SK-N-SH treated with all-trans-retinoic acid at 6 μM for 48 hours (cell line): ENCODE data around the gene TESMIN.

Experiments used
- ATAC-seq: fragments of 200-7000 bp; cut with Tn5 transposase; 3 replicates; pipeline ENCODE4 v1.9.1; 2020; ENCODE audit warnings: mild to moderate bottlenecking, moderate library complexity
- ARNTL ChIP-seq: fragments of 450-650 bp; formaldehyde crosslinking; IDR thresholded peaks from 2 replicates; pipeline ENCODE4 v1.5.0; 2020; ENCODE audit warnings: low read depth, mild to moderate bottlenecking, moderate library complexity, borderline replicate concordance
- BACH2 ChIP-seq: fragments of 250-450 bp; sonication (Bioruptor Pico); IDR thresholded peaks from 2 replicates; pipeline ENCODE4 v1.9.0; 2021; ENCODE audit warnings: mild to moderate bottlenecking, borderline replicate concordance
- CSDC2 ChIP-seq: fragments of 250-450 bp; sonication (Bioruptor Pico); IDR thresholded peaks from 2 replicates; pipeline ENCODE4 v1.5.0; 2020; ENCODE audit warnings: mild to moderate bottlenecking, moderate library complexity
- ESRRG ChIP-seq: fragments of 250-450 bp; sonication (Bioruptor Pico); IDR thresholded peaks from 2 replicates; pipeline ENCODE4 v1.6.1; 2021; ENCODE audit warnings: mild to moderate bottlenecking
- GLIS3 ChIP-seq: fragments of 250-450 bp; sonication (Bioruptor Pico); IDR thresholded peaks from 2 replicates; pipeline ENCODE4 v1.5.0; 2020; ENCODE audit warnings: mild to moderate bottlenecking, moderate library complexity
- ISL1 ChIP-seq: fragments of 250-450 bp; sonication (Bioruptor Pico); IDR thresholded peaks from 2 replicates; pipeline ENCODE4 v2.1.2; 2022; ENCODE audit warnings: mild to moderate bottlenecking, moderate library complexity
- OSR1 ChIP-seq: fragments of 250-450 bp; sonication (Bioruptor Pico); IDR thresholded peaks from 2 replicates; pipeline ENCODE4 v1.8.0; 2022; ENCODE audit warnings: moderate library complexity, mild to moderate bottlenecking, inconsistent platforms
- PPARA ChIP-seq: fragments of 250-450 bp; sonication (Bioruptor Pico); IDR thresholded peaks from 2 replicates; pipeline ENCODE4 v1.5.0; 2020; ENCODE audit warnings: mild to moderate bottlenecking, borderline replicate concordance
- RARB ChIP-seq: fragments of 250-450 bp; sonication (Bioruptor Pico); IDR thresholded peaks from 2 replicates; pipeline ENCODE4 v1.8.0; 2021; ENCODE audit warnings: mild to moderate bottlenecking, moderate library complexity
- SNAI2 ChIP-seq: fragments of 250-450 bp; sonication (Bioruptor Pico); IDR thresholded peaks from 2 replicates; pipeline ENCODE4 v1.5.0; 2020; ENCODE audit warnings: mild to moderate bottlenecking, moderate library complexity
- TCF4 ChIP-seq: fragments of 250-450 bp; sonication (Bioruptor Pico); IDR thresholded peaks from 2 replicates; pipeline ENCODE4 v1.8.0; 2021; ENCODE audit warnings: mild to moderate bottlenecking, moderate library complexity, borderline replicate concordance
- TOX ChIP-seq: fragments of 250-450 bp; sonication (Bioruptor Pico); IDR thresholded peaks from 2 replicates; pipeline ENCODE4 v1.8.0; 2021; ENCODE audit warnings: mild to moderate bottlenecking, moderate library complexity, borderline replicate concordance
- ZC3H10 ChIP-seq: fragments of 250-450 bp; sonication (Bioruptor Pico); IDR thresholded peaks from 2 replicates; pipeline ENCODE4 v1.5.1; 2021; ENCODE audit warnings: mild to moderate bottlenecking, moderate library complexity
- ZFP3 ChIP-seq: fragments of 250-450 bp; sonication (Bioruptor Pico); IDR thresholded peaks from 2 replicates; pipeline ENCODE4 v1.5.0; 2020; ENCODE audit warnings: mild to moderate bottlenecking, moderate library complexity
- ZFP30 ChIP-seq: fragments of 450-650 bp; formaldehyde crosslinking; IDR thresholded peaks from 2 replicates; pipeline ENCODE4 v1.5.0; 2022; ENCODE audit warnings: mild to moderate bottlenecking, moderate library complexity
- ZNF565 ChIP-seq: fragments of 450-650 bp; formaldehyde crosslinking; conservative IDR thresholded peaks from 2 replicates; pipeline ENCODE4 v1.5.0; 2020; ENCODE audit warnings: low read depth, mild to moderate bottlenecking, moderate library complexity
- ZNF8 ChIP-seq: fragments of 450-650 bp; formaldehyde crosslinking; IDR thresholded peaks from 2 replicates; pipeline ENCODE4 v1.5.0; 2020; ENCODE audit warnings: mild to moderate bottlenecking, moderate library complexity
- TF ChIP-seq, protein P1 (sequence below): fragments of 250-450 bp; sonication (Bioruptor Pico); IDR thresholded peaks from 2 replicates; pipeline ENCODE4 v1.5.1; 2020; ENCODE audit warnings: low read depth, mild to moderate bottlenecking, moderate library complexity
- TF ChIP-seq, protein P2 (sequence below): fragments of 250-450 bp; sonication (Bioruptor Pico); IDR thresholded peaks from 2 replicates; pipeline ENCODE4 v1.5.0; 2020; ENCODE audit warnings: mild to moderate bottlenecking, moderate library complexity
- TF ChIP-seq, protein P3 (sequence below): fragments of 250-450 bp; sonication (Bioruptor Pico); IDR thresholded peaks from 2 replicates; pipeline ENCODE4 v1.8.0; 2020; ENCODE audit warnings: mild to moderate bottlenecking, moderate library complexity, borderline replicate concordance
- TF ChIP-seq, protein P4 (sequence below): fragments of 250-450 bp; sonication (Bioruptor Pico); IDR thresholded peaks from 2 replicates; pipeline ENCODE4 v1.8.0; 2021; ENCODE audit warnings: low read depth, mild to moderate bottlenecking, moderate library complexity, borderline replicate concordance
- TF ChIP-seq, protein P5 (sequence below): fragments of 250-450 bp; sonication (Bioruptor Pico); IDR thresholded peaks from 2 replicates; pipeline ENCODE4 v1.5.1; 2021; ENCODE audit warnings: mild to moderate bottlenecking, moderate library complexity

The TESMIN gene

DNA sequence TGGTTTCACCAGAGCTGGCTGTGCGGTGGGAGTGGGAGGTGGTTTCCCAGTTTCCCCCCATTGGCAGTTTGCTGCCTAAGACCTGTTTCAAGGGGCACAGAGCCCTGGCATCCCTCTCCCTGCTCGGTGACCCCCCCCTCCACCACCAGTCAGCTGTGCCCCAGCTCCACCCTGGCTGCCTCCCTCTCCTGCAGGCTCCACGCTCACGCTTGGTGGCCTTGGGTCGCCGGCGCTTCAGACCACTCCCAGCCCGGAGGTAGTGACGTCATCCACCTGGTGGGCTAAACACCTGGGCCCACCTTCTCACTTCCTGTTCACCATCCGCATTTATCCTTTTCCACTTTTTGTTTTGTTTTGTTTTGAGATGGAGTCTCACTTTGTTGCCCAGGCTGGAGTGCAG is 59.2 kb downstream of the TESMIN start:
- TF ChIP-seq, protein P1, sequence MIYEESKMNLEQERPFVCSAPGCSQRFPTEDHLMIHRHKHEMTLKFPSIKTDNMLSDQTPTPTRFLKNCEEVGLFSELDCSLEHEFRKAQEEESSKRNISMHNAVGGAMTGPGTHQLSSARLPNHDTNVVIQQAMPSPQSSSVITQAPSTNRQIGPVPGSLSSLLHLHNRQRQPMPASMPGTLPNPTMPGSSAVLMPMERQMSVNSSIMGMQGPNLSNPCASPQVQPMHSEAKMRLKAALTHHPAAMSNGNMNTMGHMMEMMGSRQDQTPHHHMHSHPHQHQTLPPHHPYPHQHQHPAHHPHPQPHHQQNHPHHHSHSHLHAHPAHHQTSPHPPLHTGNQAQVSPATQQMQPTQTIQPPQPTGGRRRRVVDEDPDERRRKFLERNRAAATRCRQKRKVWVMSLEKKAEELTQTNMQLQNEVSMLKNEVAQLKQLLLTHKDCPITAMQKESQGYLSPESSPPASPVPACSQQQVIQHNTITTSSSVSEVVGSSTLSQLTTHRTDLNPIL (CRISPR knock-in tag), result no peak
- no peak for TF ChIP-seq PPARA
- TF ChIP-seq ARNTL (CRISPR knock-in tag), result no peak
- TF ChIP-seq TCF4, result no peak
- no peak for ATAC-seq

DNA sequence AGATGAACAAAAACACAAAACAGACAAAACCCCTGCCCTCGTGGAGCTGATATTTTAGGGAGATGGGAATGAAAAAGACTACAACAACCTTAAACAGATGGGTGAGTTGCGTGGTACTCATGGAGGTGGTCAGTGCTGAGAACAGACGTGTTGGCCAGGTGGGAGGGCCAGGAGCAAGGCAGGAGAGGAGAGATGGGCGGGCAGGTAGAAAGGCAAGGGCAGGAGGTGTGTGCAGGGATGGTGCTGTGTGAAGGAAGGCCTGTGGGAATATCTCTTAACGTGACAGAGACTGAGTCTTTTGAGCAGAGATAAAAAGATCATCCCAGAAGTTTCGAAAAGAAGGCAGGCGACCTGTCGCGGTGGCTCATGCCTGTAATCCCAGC is 59.9 kb downstream of the TESMIN start:
- no peak for ATAC-seq
- TF ChIP-seq, protein P2, sequence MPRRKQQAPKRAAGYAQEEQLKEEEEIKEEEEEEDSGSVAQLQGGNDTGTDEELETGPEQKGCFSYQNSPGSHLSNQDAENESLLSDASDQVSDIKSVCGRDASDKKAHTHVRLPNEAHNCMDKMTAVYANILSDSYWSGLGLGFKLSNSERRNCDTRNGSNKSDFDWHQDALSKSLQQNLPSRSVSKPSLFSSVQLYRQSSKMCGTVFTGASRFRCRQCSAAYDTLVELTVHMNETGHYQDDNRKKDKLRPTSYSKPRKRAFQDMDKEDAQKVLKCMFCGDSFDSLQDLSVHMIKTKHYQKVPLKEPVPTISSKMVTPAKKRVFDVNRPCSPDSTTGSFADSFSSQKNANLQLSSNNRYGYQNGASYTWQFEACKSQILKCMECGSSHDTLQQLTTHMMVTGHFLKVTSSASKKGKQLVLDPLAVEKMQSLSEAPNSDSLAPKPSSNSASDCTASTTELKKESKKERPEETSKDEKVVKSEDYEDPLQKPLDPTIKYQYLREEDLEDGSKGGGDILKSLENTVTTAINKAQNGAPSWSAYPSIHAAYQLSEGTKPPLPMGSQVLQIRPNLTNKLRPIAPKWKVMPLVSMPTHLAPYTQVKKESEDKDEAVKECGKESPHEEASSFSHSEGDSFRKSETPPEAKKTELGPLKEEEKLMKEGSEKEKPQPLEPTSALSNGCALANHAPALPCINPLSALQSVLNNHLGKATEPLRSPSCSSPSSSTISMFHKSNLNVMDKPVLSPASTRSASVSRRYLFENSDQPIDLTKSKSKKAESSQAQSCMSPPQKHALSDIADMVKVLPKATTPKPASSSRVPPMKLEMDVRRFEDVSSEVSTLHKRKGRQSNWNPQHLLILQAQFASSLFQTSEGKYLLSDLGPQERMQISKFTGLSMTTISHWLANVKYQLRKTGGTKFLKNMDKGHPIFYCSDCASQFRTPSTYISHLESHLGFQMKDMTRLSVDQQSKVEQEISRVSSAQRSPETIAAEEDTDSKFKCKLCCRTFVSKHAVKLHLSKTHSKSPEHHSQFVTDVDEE, result no peak
- no peak for TF ChIP-seq ARNTL (CRISPR knock-in tag)
- TF ChIP-seq PPARA, result no peak
- no peak for TF ChIP-seq RARB (CRISPR knock-in tag)
- TF ChIP-seq ISL1 (CRISPR knock-in tag), result no peak
- TF ChIP-seq, protein P3, sequence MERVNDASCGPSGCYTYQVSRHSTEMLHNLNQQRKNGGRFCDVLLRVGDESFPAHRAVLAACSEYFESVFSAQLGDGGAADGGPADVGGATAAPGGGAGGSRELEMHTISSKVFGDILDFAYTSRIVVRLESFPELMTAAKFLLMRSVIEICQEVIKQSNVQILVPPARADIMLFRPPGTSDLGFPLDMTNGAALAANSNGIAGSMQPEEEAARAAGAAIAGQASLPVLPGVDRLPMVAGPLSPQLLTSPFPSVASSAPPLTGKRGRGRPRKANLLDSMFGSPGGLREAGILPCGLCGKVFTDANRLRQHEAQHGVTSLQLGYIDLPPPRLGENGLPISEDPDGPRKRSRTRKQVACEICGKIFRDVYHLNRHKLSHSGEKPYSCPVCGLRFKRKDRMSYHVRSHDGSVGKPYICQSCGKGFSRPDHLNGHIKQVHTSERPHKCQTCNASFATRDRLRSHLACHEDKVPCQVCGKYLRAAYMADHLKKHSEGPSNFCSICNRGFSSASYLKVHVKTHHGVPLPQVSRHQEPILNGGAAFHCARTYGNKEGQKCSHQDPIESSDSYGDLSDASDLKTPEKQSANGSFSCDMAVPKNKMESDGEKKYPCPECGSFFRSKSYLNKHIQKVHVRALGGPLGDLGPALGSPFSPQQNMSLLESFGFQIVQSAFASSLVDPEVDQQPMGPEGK (CRISPR knock-in tag), result no peak
- TF ChIP-seq ZNF8, result no peak
- TF ChIP-seq TOX (CRISPR knock-in tag), result no peak
- TF ChIP-seq OSR1 (CRISPR knock-in tag), result no peak
- TF ChIP-seq ZNF565, result no peak
- no peak for TF ChIP-seq ZC3H10
- no peak for TF ChIP-seq ZFP3 (CRISPR knock-in tag)
- TF ChIP-seq ESRRG (CRISPR knock-in tag), result no peak
- TF ChIP-seq ZFP30 (CRISPR knock-in tag), result no peak
- TF ChIP-seq, protein P4, sequence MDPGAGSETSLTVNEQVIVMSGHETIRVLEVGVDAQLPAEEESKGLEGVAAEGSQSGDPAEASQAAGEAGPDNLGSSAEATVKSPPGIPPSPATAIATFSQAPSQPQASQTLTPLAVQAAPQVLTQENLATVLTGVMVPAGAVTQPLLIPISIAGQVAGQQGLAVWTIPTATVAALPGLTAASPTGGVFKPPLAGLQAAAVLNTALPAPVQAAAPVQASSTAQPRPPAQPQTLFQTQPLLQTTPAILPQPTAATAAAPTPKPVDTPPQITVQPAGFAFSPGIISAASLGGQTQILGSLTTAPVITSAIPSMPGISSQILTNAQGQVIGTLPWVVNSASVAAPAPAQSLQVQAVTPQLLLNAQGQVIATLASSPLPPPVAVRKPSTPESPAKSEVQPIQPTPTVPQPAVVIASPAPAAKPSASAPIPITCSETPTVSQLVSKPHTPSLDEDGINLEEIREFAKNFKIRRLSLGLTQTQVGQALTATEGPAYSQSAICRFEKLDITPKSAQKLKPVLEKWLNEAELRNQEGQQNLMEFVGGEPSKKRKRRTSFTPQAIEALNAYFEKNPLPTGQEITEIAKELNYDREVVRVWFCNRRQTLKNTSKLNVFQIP, result no peak
- no peak for TF ChIP-seq SNAI2 (CRISPR knock-in tag)
- TF ChIP-seq BACH2 (CRISPR knock-in tag), result no peak
- TF ChIP-seq TCF4, result no peak
- no peak for TF ChIP-seq CSDC2 (CRISPR knock-in tag)

DNA sequence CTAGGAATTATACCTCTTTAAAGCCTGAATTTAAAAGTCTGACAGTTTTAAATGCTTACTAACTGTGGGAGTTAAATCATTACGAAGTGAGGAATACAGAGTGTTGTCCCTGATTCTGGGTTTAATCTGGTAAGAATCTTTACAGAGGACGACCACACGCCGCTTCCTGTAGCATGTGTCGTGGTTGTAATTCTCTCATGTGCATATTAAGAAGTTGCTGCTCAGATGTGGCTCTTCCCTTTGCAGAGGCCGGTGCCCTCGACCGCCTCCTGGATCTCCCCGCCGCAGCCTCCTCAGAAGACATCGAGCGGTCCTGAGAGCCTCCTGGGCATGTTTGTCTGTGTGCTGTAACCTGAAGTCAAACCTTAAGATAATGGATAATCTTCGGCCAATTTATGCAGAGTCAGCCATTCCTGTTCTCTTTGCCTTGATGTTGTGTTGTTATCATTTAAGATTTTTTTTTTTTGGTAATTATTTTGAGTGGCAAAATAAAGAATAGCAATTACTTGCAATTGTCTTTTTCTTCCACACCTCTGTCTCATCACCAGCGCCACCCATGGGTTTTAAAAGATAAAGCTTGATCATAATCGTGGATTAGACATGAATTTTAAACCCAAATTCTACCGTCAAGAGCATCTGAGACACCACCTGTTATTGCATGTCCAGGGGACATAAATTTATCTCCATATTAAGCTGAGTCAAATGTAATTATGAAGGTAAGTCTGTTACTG is 60.5 kb downstream of the TESMIN start:
- TF ChIP-seq ESRRG (CRISPR knock-in tag), result no peak
- no peak for TF ChIP-seq TOX (CRISPR knock-in tag)
- TF ChIP-seq GLIS3 (CRISPR knock-in tag), result no peak
- no peak for TF ChIP-seq ZFP30 (CRISPR knock-in tag)
- no peak for TF ChIP-seq ZFP3 (CRISPR knock-in tag)
- TF ChIP-seq, protein P1 (CRISPR knock-in tag), result no peak
- TF ChIP-seq ZC3H10, result no peak
- TF ChIP-seq ZNF565, result no peak
- no peak for TF ChIP-seq ISL1 (CRISPR knock-in tag)
- TF ChIP-seq, protein P4, result no peak
- TF ChIP-seq, protein P2, result no peak
- TF ChIP-seq ARNTL (CRISPR knock-in tag), result no peak
- TF ChIP-seq, protein P5, sequence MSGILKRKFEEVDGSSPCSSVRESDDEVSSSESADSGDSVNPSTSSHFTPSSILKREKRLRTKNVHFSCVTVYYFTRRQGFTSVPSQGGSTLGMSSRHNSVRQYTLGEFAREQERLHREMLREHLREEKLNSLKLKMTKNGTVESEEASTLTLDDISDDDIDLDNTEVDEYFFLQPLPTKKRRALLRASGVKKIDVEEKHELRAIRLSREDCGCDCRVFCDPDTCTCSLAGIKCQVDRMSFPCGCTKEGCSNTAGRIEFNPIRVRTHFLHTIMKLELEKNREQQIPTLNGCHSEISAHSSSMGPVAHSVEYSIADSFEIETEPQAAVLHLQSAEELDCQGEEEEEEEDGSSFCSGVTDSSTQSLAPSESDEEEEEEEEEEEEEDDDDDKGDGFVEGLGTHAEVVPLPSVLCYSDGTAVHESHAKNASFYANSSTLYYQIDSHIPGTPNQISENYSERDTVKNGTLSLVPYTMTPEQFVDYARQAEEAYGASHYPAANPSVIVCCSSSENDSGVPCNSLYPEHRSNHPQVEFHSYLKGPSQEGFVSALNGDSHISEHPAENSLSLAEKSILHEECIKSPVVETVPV (CRISPR knock-in tag), result no peak
- ATAC-seq, result no peak
